Ovary (tissue), 9 donors: Measurements from ENCODE around the gene ETV6. TPM values are rescaled to one million over a fixed set of nuclear protein-coding genes. Genes with fewer than 3 reads are reported as not detected.

Experiments used
- DNase-seq, 5 donors: peaks; one replicate each; pipeline ENCODE4 v3.0.0-alpha.2; 2019 to 2020
- H3K27ac ChIP-seq, 2 donors: fragments of 200-600 bp; one replicate each; pipeline versions ENCODE4 v1.5.1 to v1.8.0; 2019 to 2022
- H3K27me3 ChIP-seq: fragments of 200-600 bp; one replicate; pipeline ENCODE4 v1.8.0; 2022
- H3K36me3 ChIP-seq: fragments of 200-600 bp; sonication (generic); one replicate; pipeline ENCODE4 v1.5.1; 2019
- H3K4me1 ChIP-seq: one replicate; pipeline ENCODE4 v1.8.1; 2013; ENCODE audit warnings: mild to moderate bottlenecking, moderate library complexity; ENCODE audit not compliant: insufficient read depth
- H3K4me3 ChIP-seq: fragments of 200-600 bp; sonication (generic); one replicate; pipeline ENCODE4 v1.5.1; 2017
- H3K9me3 ChIP-seq, 2 donors: fragments of 200-600 bp in 1 of 2; sonication (generic) in 1 of 2; one replicate each; pipeline versions ENCODE4 v1.5.1 to v1.8.1; 2013 to 2019; ENCODE audit warnings: mild to moderate bottlenecking in 1 of 2, moderate library complexity in 1 of 2
- EP300 ChIP-seq: sonication (generic); formaldehyde crosslinking; IDR thresholded peaks from one replicate; pipeline ENCODE4 v1.6.1; 2017; ENCODE audit warnings: antibody characterized with exemption
- POLR2A ChIP-seq: fragments of 450-650 bp; IDR thresholded peaks from one replicate; pipeline ENCODE4 v1.6.1; 2017; ENCODE audit warnings: antibody characterized with exemption, mild to moderate bottlenecking, moderate library complexity
- WGBS, 3 donors: extraction: QIAGEN DNeasy Blood & Tissue Kit in 1 of 3; methylation state at CpG; one replicate each; pipeline versions ENCODE4 v1.1.5 to v1.1.7; 2013 to 2017; 5-methylcytosine and 5-hydroxymethylcytosine counted together
- intact Hi-C, 4 donors: fragments of 100-400 bp; cut with DNase I; formaldehyde crosslinking; loops; one replicate each; pipeline versions ENCODE4 v1.11.0 to v1.15.1; 2022 to 2023
- polyA plus RNA-seq, 2 donors: library from polyadenylated mRNA; stranded (reverse); fragments of 200-250 nt in 1 of 2; fragments of 350-450 nt in 1 of 2; fragmentation: Illumina TruSeq in 1 of 2; extraction: RNeasy Lipid Tissue Mini Kit (QIAGEN cat#74804) in 1 of 2; gene quantifications; one replicate each; pipeline ENCODE4 v1.2.3, GENCODE V29; 2013 to 2014
- total RNA-seq, 7 donors: library from RNA; depleted of rRNA in 2 of 7; stranded (reverse); fragments of >200 nt in 2 of 7; fragmentation: NEBNext Ultra II Directional in 3 of 7; extraction: Animal tissue kit (Norgen Biotek cat#: 25700) in 3 of 7; gene quantifications; one replicate each; pipeline versions ENCODE4 v1.1.0 to v1.2.4, GENCODE V29; 2016 to 2023
- TF ChIP-seq, protein P1 (sequence below), 3 donors: fragments of 450-650 bp in 2 of 3; fragments of 200-600 bp in 1 of 3; IDR thresholded peaks; one replicate each; pipeline versions ENCODE4 v1.5.1 to v1.8.0; 2016 to 2022; ENCODE audit warnings: antibody characterized with exemption in 3 of 3, mild to moderate bottlenecking in 1 of 3
- donor health status: DM: no; HTN: no; CAD: no; lungs with moderate emphysema.
- donor health status: DM: no; HTN: no; CAD: no.
- donor health status: Bipolar disorder and iron deficiency.
- donor health status: DM: yes; HTN: yes; CAD: no.
- donor health status: DM: no; HTN: no; CAD: no.
- donor health status: DM: yes; HTN: yes; CAD: no.

Gene ETV6
- total and polyA plus RNA-seq, 9 donors, result 4.4 to 34.6 (median 18.3) TPM

DNA sequence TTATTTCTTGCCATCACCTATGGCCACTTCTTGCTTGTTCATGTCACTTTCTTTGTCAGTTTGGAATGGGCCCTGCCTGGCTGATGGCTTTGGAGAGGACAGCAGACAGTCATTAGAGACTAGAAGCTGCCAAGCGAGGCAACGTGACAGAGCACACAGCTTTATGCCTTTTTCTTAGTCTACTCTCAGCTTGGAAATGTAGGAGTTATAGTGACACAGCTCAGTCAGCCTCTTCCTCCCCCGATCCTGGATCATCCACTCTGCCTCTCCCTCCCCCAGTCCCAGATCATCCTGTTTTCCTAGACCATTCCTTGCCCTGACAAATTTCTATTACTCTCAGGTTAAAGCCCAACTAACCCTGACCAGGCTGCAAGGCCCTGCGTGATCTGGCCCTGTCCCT, 26.6 kb downstream of the ETV6 start:
- Histone ChIP-seq H3K27ac (no peak overlapping the region), H3K4me1 (peaks cover 16% of the 10 kb centered on the region)
- 78 to 86% (median 85%) methylated on average over 4 of the region's 4 CpGs for WGBS, 3 donors

DNA sequence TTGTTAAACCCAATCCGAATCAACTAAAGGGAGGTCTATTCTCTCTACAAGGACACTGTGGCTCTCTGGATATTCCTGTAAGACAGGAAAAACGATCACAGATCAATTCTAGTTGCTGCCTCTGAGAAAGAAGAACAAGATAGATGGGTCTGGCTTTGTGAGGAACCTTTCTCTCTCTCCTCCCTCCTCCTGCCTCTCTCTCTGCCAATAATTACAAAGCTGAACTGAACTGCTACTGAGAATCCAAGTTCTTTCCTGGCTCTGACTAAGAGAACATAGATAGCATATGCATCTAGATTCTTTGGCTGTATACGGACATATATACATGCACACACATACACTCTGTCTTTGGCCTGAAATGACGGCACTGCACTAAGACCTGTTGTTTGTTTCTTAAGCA, 27.6 kb downstream of the ETV6 start:
- H3K36me3 ChIP-seq, result no peaks in the 10 kb centered on the region
- no peaks in the 10 kb centered on the region for H3K27me3 ChIP-seq
- no peak overlapping the region for H3K4me3 ChIP-seq
- no peak overlapping the region for H3K27ac ChIP-seq
- DNase-seq, result no peak
- intact Hi-C loops, result no loop called here
- WGBS, 3 donors, result 53 to 65% (median 63%) methylated on average over 4 of the region's 4 CpGs
- TF ChIP-seq POLR2A (no peak), EP300 (no peak)
- TF ChIP-seq, protein P1, sequence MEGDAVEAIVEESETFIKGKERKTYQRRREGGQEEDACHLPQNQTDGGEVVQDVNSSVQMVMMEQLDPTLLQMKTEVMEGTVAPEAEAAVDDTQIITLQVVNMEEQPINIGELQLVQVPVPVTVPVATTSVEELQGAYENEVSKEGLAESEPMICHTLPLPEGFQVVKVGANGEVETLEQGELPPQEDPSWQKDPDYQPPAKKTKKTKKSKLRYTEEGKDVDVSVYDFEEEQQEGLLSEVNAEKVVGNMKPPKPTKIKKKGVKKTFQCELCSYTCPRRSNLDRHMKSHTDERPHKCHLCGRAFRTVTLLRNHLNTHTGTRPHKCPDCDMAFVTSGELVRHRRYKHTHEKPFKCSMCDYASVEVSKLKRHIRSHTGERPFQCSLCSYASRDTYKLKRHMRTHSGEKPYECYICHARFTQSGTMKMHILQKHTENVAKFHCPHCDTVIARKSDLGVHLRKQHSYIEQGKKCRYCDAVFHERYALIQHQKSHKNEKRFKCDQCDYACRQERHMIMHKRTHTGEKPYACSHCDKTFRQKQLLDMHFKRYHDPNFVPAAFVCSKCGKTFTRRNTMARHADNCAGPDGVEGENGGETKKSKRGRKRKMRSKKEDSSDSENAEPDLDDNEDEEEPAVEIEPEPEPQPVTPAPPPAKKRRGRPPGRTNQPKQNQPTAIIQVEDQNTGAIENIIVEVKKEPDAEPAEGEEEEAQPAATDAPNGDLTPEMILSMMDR (IDR thresholded peaks at IDR 0.05), result no peak
- peaks cover 16% of the 10 kb centered on the region for H3K4me1 ChIP-seq
- H3K9me3 ChIP-seq, result no peaks in the 10 kb centered on the region

More for the DNA sequence above, 26.6 kb downstream of the ETV6 start:
- no peak overlapping the region for H3K4me3 ChIP-seq
- DNase-seq, result no peak
- no peaks in the 10 kb centered on the region for H3K27me3 ChIP-seq
- intact Hi-C loops, result no loop called here
- H3K36me3 ChIP-seq, result no peaks in the 10 kb centered on the region
- TF ChIP-seq POLR2A, result no peak
- TF ChIP-seq, protein P1 (IDR thresholded peaks at IDR 0.05), result no peak
- no peak for TF ChIP-seq EP300
- H3K9me3 ChIP-seq, result no peaks in the 10 kb centered on the region

DNA sequence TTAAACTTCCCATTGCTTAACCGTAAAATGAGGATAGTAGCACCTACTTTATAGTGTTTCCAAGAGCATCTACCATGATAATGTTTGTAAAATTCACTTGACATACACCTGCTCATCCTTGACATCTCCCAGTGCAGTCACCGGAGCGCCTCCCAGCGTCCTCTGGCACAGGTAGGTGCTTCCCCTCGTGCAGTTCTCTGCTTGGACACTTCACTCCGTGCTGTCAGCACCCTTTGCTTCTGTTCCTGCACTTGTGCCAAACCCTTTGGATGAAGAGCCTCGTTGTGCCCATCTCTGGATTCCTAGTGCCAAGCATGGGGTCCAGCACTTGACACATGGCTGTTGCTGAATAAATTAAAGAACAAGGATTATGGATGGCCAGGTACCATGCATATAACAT, 28.3 kb downstream of the ETV6 start:
- H3K27me3 ChIP-seq, result no peaks in the 10 kb centered on the region
- intact Hi-C loops, result no loop called here
- H3K9me3 ChIP-seq, result no peaks in the 10 kb centered on the region
- peaks cover 11% of the 10 kb centered on the region for H3K4me1 ChIP-seq
- H3K36me3 ChIP-seq, result no peaks in the 10 kb centered on the region
- DNase-seq, result no peak
- no peak overlapping the region for H3K27ac ChIP-seq
- no peak overlapping the region for H3K4me3 ChIP-seq
- TF ChIP-seq, protein P1 (IDR thresholded peaks at IDR 0.05), result no peak
- TF ChIP-seq EP300 (no peak), POLR2A (no peak)
- whole genome bisulfite sequencing, 3 donors, result 88 to 94% (median 93%) methylated on average over 7 of the region's 7 CpGs

DNA sequence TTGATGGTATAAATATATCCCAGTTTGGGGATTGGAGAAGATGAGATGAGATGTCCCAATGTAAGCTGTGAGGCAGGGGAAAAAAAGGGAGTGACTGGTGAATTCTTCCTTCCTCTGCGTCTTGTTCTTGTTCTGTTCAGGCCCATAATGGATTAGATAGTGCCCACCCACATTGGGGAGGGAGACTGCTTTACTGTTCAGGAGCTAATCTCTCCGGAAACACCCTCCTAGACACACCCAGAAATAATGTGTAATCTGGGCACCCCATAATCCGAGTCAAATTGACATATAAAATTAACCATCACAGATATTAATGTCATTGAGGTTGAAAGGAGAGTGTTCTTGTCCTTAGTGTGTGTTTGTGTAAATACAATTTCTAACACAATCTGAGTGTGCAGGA, 29.3 kb downstream of the ETV6 start:
- TF ChIP-seq POLR2A (no peak), EP300 (no peak)
- TF ChIP-seq, protein P1 (IDR thresholded peaks at IDR 0.05), result no peak
- DNase-seq, result no peak
- Histone ChIP-seq H3K4me1 (peaks cover 9% of the 10 kb centered on the region), H3K9me3 (no peaks in the 10 kb centered on the region), H3K27ac (no peak overlapping the region), H3K27me3 (no peaks in the 10 kb centered on the region), H3K4me3 (no peak overlapping the region), H3K36me3 (no peaks in the 10 kb centered on the region)
- intact Hi-C loops, result no loop called here
- 86 to 89% (median 86%) methylated on average over 3 of the region's 3 CpGs for WGBS, 3 donors
